Karpas-422 (cell line): Measurements from ENCODE around the gene ANKRD29. TPM values are rescaled to one million over a fixed set of nuclear protein-coding genes. Genes with fewer than 3 reads are reported as not detected.

ENCODE experiments used
- DNase-seq: peaks from one replicate; pipeline ENCODE4 v3.0.0-alpha.2; 2015
- H2AFZ ChIP-seq: fragments of 200-600 bp; sonication (generic); 2 replicates; pipeline ENCODE4 v1.6.1; 2014; ENCODE audit warnings: antibody characterized with exemption, low read length, mixed read lengths
- H3K27ac ChIP-seq: fragments of 200-600 bp; sonication (generic); 2 replicates; pipeline ENCODE4 v1.5.1; 2014; ENCODE audit warnings: mild to moderate bottlenecking, low read length, moderate library complexity
- H3K27me3 ChIP-seq: fragments of 200-600 bp; sonication (generic); 2 replicates; pipeline ENCODE4 v1.6.1; 2014; ENCODE audit warnings: low read length, mixed read lengths
- H3K36me3 ChIP-seq: fragments of 200-600 bp; sonication (generic); 2 replicates; pipeline ENCODE4 v1.6.1; 2014; ENCODE audit warnings: low read length, mixed read lengths; ENCODE audit not compliant: insufficient read depth
- H3K4me1 ChIP-seq: fragments of 200-600 bp; sonication (generic); 2 replicates; pipeline ENCODE4 v1.6.1; 2014; ENCODE audit warnings: mild to moderate bottlenecking, low read length, mixed read lengths
- H3K4me2 ChIP-seq: fragments of 200-600 bp; sonication (generic); 2 replicates; pipeline ENCODE4 v1.6.1; 2014; ENCODE audit warnings: low read length, low read depth, mild to moderate bottlenecking; ENCODE audit not compliant: poor library complexity, severe bottlenecking
- H3K4me3 ChIP-seq: fragments of 200-600 bp; sonication (generic); 2 replicates; pipeline ENCODE4 v1.5.1; 2014; ENCODE audit warnings: mild to moderate bottlenecking, antibody characterized with exemption, low read length, mixed read lengths
- H3K79me2 ChIP-seq: fragments of 200-600 bp; sonication (generic); 2 replicates; pipeline ENCODE4 v1.6.1; 2014; ENCODE audit warnings: mild to moderate bottlenecking, low read length, mixed read lengths
- H3K9ac ChIP-seq: fragments of 200-600 bp; sonication (generic); 2 replicates; pipeline ENCODE4 v1.6.0; 2014; ENCODE audit warnings: low read length
- H3K9me2 ChIP-seq: fragments of 200-600 bp; sonication (generic), shearing (Covaris generic); replicated peaks from 2 replicates; pipeline ENCODE4 v1.6.0; 2014; ENCODE audit warnings: mild to moderate bottlenecking, low read length, moderate library complexity; ENCODE audit not compliant: insufficient read depth
- H3K9me3 ChIP-seq: fragments of 300-700, 200-600 bp; sonication (generic); 2 replicates; pipeline ENCODE4 v1.6.1; 2014; ENCODE audit warnings: low read length, mixed read lengths
- H4K20me1 ChIP-seq: fragments of 200-600 bp; sonication (generic); 2 replicates; pipeline ENCODE4 v1.6.1; 2014; ENCODE audit warnings: mild to moderate bottlenecking, antibody characterized with exemption, low read length, low read depth; ENCODE audit not compliant: insufficient read depth
- total RNA-seq: library from RNA; depleted of rRNA; stranded (reverse); fragments of >200 nt; shearing (Covaris generic); gene quantifications from 2 replicates; pipeline ENCODE4 v1.2.3, GENCODE V29; 2014; ENCODE audit warnings: low replicate concordance

ANKRD29 gene
- total RNA-seq, 1 experiment from 2014 or later: not detected

- Histone ChIP-seq H3K36me3 (no peaks in the 10 kb centered on the region), H3K9ac (no peak overlapping the region), H3K4me2 (no peak overlapping the region), H3K4me1 (no peaks in the 10 kb centered on the region), H2AFZ (no peak overlapping the region), H3K27me3 (no peaks in the 10 kb centered on the region), H4K20me1 (no peaks in the 10 kb centered on the region), H3K9me2 (0 out of 2 replicates have a peak, but pooled peaks cover 4% of the 10 kb centered on the region), H3K4me3 (no peak overlapping the region), H3K27ac (no peak overlapping the region), H3K9me3 (no peaks in the 10 kb centered on the region), H3K79me2 (no peaks in the 10 kb centered on the region)
- no peak for DNase-seq
Measured at GRCh38 chr18:23675896-23676295, 13.2 kb upstream of the ANKRD29 start.

- Histone ChIP-seq H3K27me3 (no peaks in the 10 kb centered on the region), H3K9me3 (no peaks in the 10 kb centered on the region), H3K4me3 (no peak overlapping the region), H3K4me1 (no peaks in the 10 kb centered on the region), H4K20me1 (no peaks in the 10 kb centered on the region), H3K27ac (no peak overlapping the region), H3K4me2 (no peak overlapping the region), H2AFZ (no peak overlapping the region), H3K79me2 (no peaks in the 10 kb centered on the region), H3K9ac (no peak overlapping the region), H3K9me2 (0 out of 2 replicates have a peak, but pooled peaks cover 4% of the 10 kb centered on the region), H3K36me3 (no peaks in the 10 kb centered on the region)
- no peak for DNase-seq
Measured at GRCh38 chr18:23675236-23675635, 12.5 kb upstream of the ANKRD29 start.

- Histone ChIP-seq H3K27ac (no peak overlapping the region), H3K9ac (no peak overlapping the region), H2AFZ (no peak overlapping the region), H3K9me2 (no peaks in the 10 kb centered on the region), H3K79me2 (no peaks in the 10 kb centered on the region), H3K4me1 (no peaks in the 10 kb centered on the region), H3K9me3 (no peaks in the 10 kb centered on the region), H3K4me2 (no peak overlapping the region), H3K27me3 (no peaks in the 10 kb centered on the region), H3K36me3 (no peaks in the 10 kb centered on the region), H3K4me3 (no peak overlapping the region), H4K20me1 (no peaks in the 10 kb centered on the region)
- no peak for DNase-seq
Measured at GRCh38 chr18:23673725-23674124, 11.0 kb upstream of the ANKRD29 start.

GRCh38 chr18:23671564-23671963 is 8.9 kb upstream of the ANKRD29 start:
- Histone ChIP-seq H3K4me2 (no peak overlapping the region), H3K9ac (no peak overlapping the region), H3K9me3 (no peaks in the 10 kb centered on the region), H3K79me2 (no peaks in the 10 kb centered on the region), H3K4me3 (no peak overlapping the region), H3K36me3 (no peaks in the 10 kb centered on the region), H3K4me1 (no peaks in the 10 kb centered on the region), H4K20me1 (no peaks in the 10 kb centered on the region), H3K27ac (no peak overlapping the region), H3K27me3 (no peaks in the 10 kb centered on the region), H2AFZ (no peak overlapping the region), H3K9me2 (no peaks in the 10 kb centered on the region)
- no peak for DNase-seq

- Histone ChIP-seq H3K9me3 (no peaks in the 10 kb centered on the region), H3K79me2 (no peaks in the 10 kb centered on the region), H2AFZ (no peak overlapping the region), H3K27ac (no peak overlapping the region), H3K4me3 (no peak overlapping the region), H3K9ac (no peak overlapping the region), H3K36me3 (no peaks in the 10 kb centered on the region), H3K9me2 (no peaks in the 10 kb centered on the region), H3K4me1 (no peaks in the 10 kb centered on the region), H3K4me2 (no peak overlapping the region), H3K27me3 (no peaks in the 10 kb centered on the region), H4K20me1 (no peaks in the 10 kb centered on the region)
- DNase-seq: no peak
Measured at GRCh38 chr18:23669804-23670405, 7.2 kb upstream of the ANKRD29 start.

GRCh38 chr18:23669202-23669766 is 6.6 kb upstream of the ANKRD29 start:
- Histone ChIP-seq H3K9me2 (no peaks in the 10 kb centered on the region), H2AFZ (no peak overlapping the region), H3K9me3 (no peaks in the 10 kb centered on the region), H3K27ac (no peak overlapping the region), H3K4me3 (no peak overlapping the region), H3K4me1 (no peaks in the 10 kb centered on the region), H4K20me1 (no peaks in the 10 kb centered on the region), H3K36me3 (no peaks in the 10 kb centered on the region), H3K79me2 (no peaks in the 10 kb centered on the region), H3K4me2 (no peak overlapping the region), H3K27me3 (no peaks in the 10 kb centered on the region), H3K9ac (no peak overlapping the region)
- no peak for DNase-seq

- no peaks in the 10 kb centered on the region for H4K20me1 ChIP-seq
- H3K4me3 ChIP-seq: no peak overlapping the region
- H3K9me2 ChIP-seq: no peaks in the 10 kb centered on the region
- no peak overlapping the region for H3K4me2 ChIP-seq
- DNase-seq: no peak
- H3K4me1 ChIP-seq: no peaks in the 10 kb centered on the region
- H3K79me2 ChIP-seq: no peaks in the 10 kb centered on the region
- no peaks in the 10 kb centered on the region for H3K27me3 ChIP-seq
- no peaks in the 10 kb centered on the region for H3K9me3 ChIP-seq
- no peak overlapping the region for H2AFZ ChIP-seq
- no peak overlapping the region for H3K9ac ChIP-seq
- no peak overlapping the region for H3K27ac ChIP-seq
- H3K36me3 ChIP-seq: no peaks in the 10 kb centered on the region
Measured at GRCh38 chr18:23668731-23669130, 6.0 kb upstream of the ANKRD29 start.

- H3K79me2 ChIP-seq: no peaks in the 10 kb centered on the region
- no peak overlapping the region for H3K27ac ChIP-seq
- H3K9ac ChIP-seq: no peak overlapping the region
- H2AFZ ChIP-seq: no peak overlapping the region
- no peak overlapping the region for H3K4me3 ChIP-seq
- no peaks in the 10 kb centered on the region for H4K20me1 ChIP-seq
- no peaks in the 10 kb centered on the region for H3K9me2 ChIP-seq
- no peak for DNase-seq
- no peaks in the 10 kb centered on the region for H3K27me3 ChIP-seq
- no peaks in the 10 kb centered on the region for H3K36me3 ChIP-seq
- no peaks in the 10 kb centered on the region for H3K4me1 ChIP-seq
- no peak overlapping the region for H3K4me2 ChIP-seq
- H3K9me3 ChIP-seq: no peaks in the 10 kb centered on the region
Measured at GRCh38 chr18:23667114-23667513, 4.4 kb upstream of the ANKRD29 start.
